ENCODE data around the gene FNDC8.

The FNDC8 gene

DNA sequence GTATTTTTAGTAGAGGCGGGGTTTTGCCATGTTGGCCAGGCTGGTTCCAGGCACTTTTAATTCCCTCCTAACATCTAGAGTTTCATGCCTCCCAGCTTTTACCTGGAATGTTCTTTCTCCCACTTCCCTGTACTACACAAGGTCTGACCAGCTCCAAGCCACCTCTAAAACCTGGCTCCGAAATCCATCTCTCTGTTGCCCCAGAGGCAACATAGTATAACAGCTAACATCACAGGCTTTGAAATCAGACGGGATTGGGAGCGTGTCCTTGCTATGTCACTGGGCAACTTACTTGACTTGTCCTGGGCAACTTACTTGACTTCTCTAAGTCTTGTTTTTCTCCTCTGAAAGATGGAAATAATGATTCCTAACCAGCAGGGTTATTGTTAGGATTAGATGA is 41.3 kb downstream of the FNDC8 start:
- DNase-seq (ENCODE audit: low read depth): peak; percentile 23
- TF ChIP-seq, protein P1, sequence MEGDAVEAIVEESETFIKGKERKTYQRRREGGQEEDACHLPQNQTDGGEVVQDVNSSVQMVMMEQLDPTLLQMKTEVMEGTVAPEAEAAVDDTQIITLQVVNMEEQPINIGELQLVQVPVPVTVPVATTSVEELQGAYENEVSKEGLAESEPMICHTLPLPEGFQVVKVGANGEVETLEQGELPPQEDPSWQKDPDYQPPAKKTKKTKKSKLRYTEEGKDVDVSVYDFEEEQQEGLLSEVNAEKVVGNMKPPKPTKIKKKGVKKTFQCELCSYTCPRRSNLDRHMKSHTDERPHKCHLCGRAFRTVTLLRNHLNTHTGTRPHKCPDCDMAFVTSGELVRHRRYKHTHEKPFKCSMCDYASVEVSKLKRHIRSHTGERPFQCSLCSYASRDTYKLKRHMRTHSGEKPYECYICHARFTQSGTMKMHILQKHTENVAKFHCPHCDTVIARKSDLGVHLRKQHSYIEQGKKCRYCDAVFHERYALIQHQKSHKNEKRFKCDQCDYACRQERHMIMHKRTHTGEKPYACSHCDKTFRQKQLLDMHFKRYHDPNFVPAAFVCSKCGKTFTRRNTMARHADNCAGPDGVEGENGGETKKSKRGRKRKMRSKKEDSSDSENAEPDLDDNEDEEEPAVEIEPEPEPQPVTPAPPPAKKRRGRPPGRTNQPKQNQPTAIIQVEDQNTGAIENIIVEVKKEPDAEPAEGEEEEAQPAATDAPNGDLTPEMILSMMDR (IDR thresholded peaks at IDR 0.05; ENCODE audit: insufficient read depth, low read depth, low read length, missing control alignments): no peak
- no peak overlapping the region for H3K4me3 ChIP-seq (ENCODE audit: low read length)

DNA sequence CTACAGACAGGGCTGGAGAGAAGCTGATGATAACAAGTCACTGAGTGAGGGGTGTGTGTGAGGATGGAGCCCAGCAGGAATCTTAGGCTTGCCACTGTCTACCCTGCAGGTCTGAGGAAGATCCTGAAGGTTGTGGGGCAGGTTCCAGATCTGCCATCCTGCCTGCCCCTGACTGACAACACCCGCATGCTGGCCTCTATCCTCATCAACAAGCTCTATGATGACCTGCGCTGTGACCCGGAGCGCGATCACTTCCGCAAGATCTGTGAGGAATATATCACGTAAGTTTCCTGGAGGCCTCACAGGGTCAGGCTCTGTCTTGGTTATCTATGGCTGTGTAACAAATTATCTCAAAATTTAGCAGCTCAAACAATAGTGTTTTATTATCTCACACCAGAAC is 42.5 kb downstream of the FNDC8 start:
- TF ChIP-seq, protein P1 (IDR thresholded peaks at IDR 0.05; ENCODE audit: insufficient read depth, low read depth, low read length, missing control alignments): no peak

DNA sequence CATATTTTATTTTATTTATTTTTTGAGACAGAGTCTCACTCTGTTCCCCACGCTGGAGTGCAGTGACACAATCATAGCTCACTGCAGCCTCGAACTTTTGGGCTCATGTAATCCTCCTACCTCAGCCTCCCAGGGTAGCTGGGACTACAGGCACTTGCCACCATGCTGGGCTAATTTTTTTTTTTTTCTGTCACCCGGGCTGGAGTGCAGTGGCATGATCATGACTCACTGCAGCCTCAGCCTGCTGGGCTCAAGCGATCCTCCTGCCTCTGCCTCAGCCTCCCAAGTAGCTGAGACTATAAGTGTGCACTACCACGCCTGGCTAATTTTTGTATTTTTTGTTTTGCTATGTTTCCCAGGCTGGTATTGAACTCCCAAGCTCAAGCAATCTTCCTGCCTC is 43.3 kb downstream of the FNDC8 start:
- H3K4me3 ChIP-seq (ENCODE audit: low read length): no peak overlapping the region
- TF ChIP-seq, protein P1 (IDR thresholded peaks at IDR 0.05; ENCODE audit: insufficient read depth, low read depth, low read length, missing control alignments): no peak

More for the DNA sequence above, 42.5 kb downstream of the FNDC8 start:
- no peak for DNase-seq (ENCODE audit: low read depth)
- H3K4me3 ChIP-seq (ENCODE audit: low read length): no peak overlapping the region

DNA sequence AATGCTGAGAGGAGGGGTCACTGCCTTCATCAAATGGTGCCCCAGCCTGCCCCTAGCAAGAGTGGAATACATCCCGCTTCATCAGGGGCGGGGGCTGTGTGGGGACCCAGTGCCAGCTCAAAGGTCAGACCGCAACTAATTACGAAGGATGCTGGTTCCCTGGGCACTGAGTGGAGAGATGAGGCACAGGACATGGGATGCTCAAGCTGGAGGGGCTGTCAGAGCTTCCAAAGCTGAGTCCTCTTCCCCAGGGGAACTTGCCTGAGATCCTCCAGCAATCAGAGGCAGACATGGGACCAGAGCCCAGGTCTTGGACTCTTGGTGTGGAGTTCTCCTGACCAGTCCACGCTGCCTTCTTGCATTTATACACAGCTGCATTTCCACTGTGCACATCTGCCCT is 45.1 kb downstream of the FNDC8 start:
- DNase-seq (ENCODE audit: low read depth): no peak
- TF ChIP-seq, protein P1 (IDR thresholded peaks at IDR 0.05; ENCODE audit: insufficient read depth, low read depth, low read length, missing control alignments): no peak

More for the DNA sequence above, 43.3 kb downstream of the FNDC8 start:
- no peak for DNase-seq (ENCODE audit: low read depth)

DNA sequence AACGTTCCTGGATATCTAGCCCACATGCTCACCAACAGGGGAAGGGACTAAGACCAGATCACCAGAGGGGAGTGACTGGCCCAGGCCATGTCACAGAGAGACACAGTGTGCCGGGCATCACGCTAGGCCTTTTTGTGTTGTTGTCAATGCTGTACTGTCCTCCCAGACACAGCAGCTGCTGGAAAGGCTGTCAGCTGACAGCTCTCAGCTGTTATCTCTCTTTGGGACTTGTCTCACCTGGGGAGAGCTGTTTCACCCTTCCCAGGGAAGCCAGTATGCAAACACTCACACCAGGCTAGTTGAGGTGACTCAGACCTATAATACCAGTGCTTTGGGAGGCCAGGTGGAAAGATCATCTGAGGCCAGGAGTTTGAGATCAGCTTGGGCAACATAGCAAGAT is 45.6 kb downstream of the FNDC8 start:
- TF ChIP-seq, protein P1 (IDR thresholded peaks at IDR 0.05; ENCODE audit: insufficient read depth, low read depth, low read length, missing control alignments): no peak
- DNase-seq (ENCODE audit: low read depth): peak; percentile 58
- H3K4me3 ChIP-seq (ENCODE audit: low read length): no peak overlapping the region

More for the DNA sequence above, 45.1 kb downstream of the FNDC8 start:
- no peak overlapping the region for H3K4me3 ChIP-seq (ENCODE audit: low read length)

DNA sequence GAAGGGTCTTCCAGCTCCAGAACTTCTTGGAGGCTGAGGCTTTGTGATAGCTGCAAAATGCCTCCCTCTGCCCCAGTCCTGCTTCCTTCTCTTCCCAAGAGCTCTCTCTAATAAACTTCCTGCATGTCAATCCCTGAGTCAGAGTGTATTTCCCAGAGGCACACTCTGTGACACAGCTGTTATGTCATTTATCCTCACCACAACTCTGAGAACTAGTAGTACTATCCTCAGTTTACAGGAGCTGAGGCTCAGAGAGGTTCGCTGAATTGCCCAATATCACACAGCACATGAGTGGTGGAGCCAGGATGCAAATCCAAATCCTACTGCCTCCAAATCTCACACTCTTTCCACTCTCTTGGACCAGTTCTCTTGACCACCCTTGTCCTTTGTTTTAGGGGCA is 46.3 kb downstream of the FNDC8 start:
- no peak overlapping the region for H3K4me3 ChIP-seq (ENCODE audit: low read length)
- peak; percentile 80 for DNase-seq (ENCODE audit: low read depth)
- TF ChIP-seq, protein P1 (IDR thresholded peaks at IDR 0.05; ENCODE audit: insufficient read depth, low read depth, low read length, missing control alignments): no peak

DNA sequence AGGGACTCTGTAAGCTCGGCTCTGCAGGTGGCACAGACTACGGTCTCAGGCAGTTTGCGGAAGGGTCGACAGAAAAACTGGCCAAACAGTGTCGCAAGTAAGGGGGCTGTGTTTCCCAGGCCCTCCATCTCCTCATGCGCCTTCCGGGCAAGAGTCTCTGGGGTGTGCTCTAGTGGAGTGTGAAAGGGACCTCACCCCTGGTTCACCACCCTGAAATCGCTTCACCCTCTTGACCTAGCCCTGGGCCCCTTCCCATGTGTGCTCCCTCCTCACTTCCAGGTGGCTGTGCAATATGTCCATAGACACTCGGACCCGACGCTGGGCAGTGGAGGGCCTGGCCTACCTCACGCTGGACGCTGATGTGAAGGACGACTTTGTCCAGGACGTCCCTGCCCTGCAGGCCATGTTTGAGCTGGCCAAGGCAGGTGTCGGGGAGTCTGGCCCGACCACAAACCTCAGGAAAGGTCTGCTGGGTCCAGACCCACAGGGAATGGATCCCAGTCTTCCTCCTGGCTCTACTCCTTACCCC is 48.5 kb downstream of the FNDC8 start:
- H3K4me3 ChIP-seq (ENCODE audit: low read length): no peak overlapping the region
- DNase-seq (ENCODE audit: low read depth): no peak
- TF ChIP-seq, protein P1 (IDR thresholded peaks at IDR 0.05; ENCODE audit: insufficient read depth, low read depth, low read length, missing control alignments): no peak

All from epithelial cell of esophagus (primary cell).